SK-N-SH treated with all-trans-retinoic acid at 6 μM for 48 hours (cell line): ENCODE measurements around the gene LYPD4.
"Not testable (repeated sequence)": the region's sequence is repeated elsewhere in the genome, so short reads cannot be mapped to it uniquely, and the experiment has no call there.

ENCODE experiments used
- ATAC-seq: fragments of 200-7000 bp; cut with Tn5 transposase; 3 replicates; pipeline ENCODE4 v1.9.1; 2020; ENCODE audit warnings: mild to moderate bottlenecking, moderate library complexity
- ARNTL ChIP-seq: fragments of 450-650 bp; formaldehyde crosslinking; IDR thresholded peaks from 2 replicates; pipeline ENCODE4 v1.5.0; 2020; ENCODE audit warnings: low read depth, mild to moderate bottlenecking, moderate library complexity, borderline replicate concordance
- CREB5 ChIP-seq: fragments of 250-450 bp; sonication (Bioruptor Pico); IDR thresholded peaks from 2 replicates; pipeline ENCODE4 v1.5.1; 2020; ENCODE audit warnings: low read depth, mild to moderate bottlenecking, moderate library complexity
- CSDC2 ChIP-seq: fragments of 250-450 bp; sonication (Bioruptor Pico); IDR thresholded peaks from 2 replicates; pipeline ENCODE4 v1.5.0; 2020; ENCODE audit warnings: mild to moderate bottlenecking, moderate library complexity
- CSRNP3 ChIP-seq: fragments of 250-450 bp; sonication (Bioruptor Pico); IDR thresholded peaks from 2 replicates; pipeline ENCODE4 v1.5.1; 2021; ENCODE audit warnings: mild to moderate bottlenecking, moderate library complexity
- ESRRG ChIP-seq: fragments of 250-450 bp; sonication (Bioruptor Pico); IDR thresholded peaks from 2 replicates; pipeline ENCODE4 v1.6.1; 2021; ENCODE audit warnings: mild to moderate bottlenecking
- GLIS3 ChIP-seq: fragments of 250-450 bp; sonication (Bioruptor Pico); IDR thresholded peaks from 2 replicates; pipeline ENCODE4 v1.5.0; 2020; ENCODE audit warnings: mild to moderate bottlenecking, moderate library complexity
- ISL1 ChIP-seq: fragments of 250-450 bp; sonication (Bioruptor Pico); IDR thresholded peaks from 2 replicates; pipeline ENCODE4 v2.1.2; 2022; ENCODE audit warnings: mild to moderate bottlenecking, moderate library complexity
- OSR1 ChIP-seq: fragments of 250-450 bp; sonication (Bioruptor Pico); IDR thresholded peaks from 2 replicates; pipeline ENCODE4 v1.8.0; 2022; ENCODE audit warnings: moderate library complexity, mild to moderate bottlenecking, inconsistent platforms
- PPARA ChIP-seq: fragments of 250-450 bp; sonication (Bioruptor Pico); IDR thresholded peaks from 2 replicates; pipeline ENCODE4 v1.5.0; 2020; ENCODE audit warnings: mild to moderate bottlenecking, borderline replicate concordance
- RARB ChIP-seq: fragments of 250-450 bp; sonication (Bioruptor Pico); IDR thresholded peaks from 2 replicates; pipeline ENCODE4 v1.8.0; 2021; ENCODE audit warnings: mild to moderate bottlenecking, moderate library complexity
- SNAI2 ChIP-seq: fragments of 250-450 bp; sonication (Bioruptor Pico); IDR thresholded peaks from 2 replicates; pipeline ENCODE4 v1.5.0; 2020; ENCODE audit warnings: mild to moderate bottlenecking, moderate library complexity
- TCF4 ChIP-seq: fragments of 250-450 bp; sonication (Bioruptor Pico); IDR thresholded peaks from 2 replicates; pipeline ENCODE4 v1.8.0; 2021; ENCODE audit warnings: mild to moderate bottlenecking, moderate library complexity, borderline replicate concordance
- TOX ChIP-seq: fragments of 250-450 bp; sonication (Bioruptor Pico); IDR thresholded peaks from 2 replicates; pipeline ENCODE4 v1.8.0; 2021; ENCODE audit warnings: mild to moderate bottlenecking, moderate library complexity, borderline replicate concordance
- ZC3H10 ChIP-seq: fragments of 250-450 bp; sonication (Bioruptor Pico); IDR thresholded peaks from 2 replicates; pipeline ENCODE4 v1.5.1; 2021; ENCODE audit warnings: mild to moderate bottlenecking, moderate library complexity
- ZFP3 ChIP-seq: fragments of 250-450 bp; sonication (Bioruptor Pico); IDR thresholded peaks from 2 replicates; pipeline ENCODE4 v1.5.0; 2020; ENCODE audit warnings: mild to moderate bottlenecking, moderate library complexity
- ZNF565 ChIP-seq: fragments of 450-650 bp; formaldehyde crosslinking; conservative IDR thresholded peaks from 2 replicates; pipeline ENCODE4 v1.5.0; 2020; ENCODE audit warnings: low read depth, mild to moderate bottlenecking, moderate library complexity
- ZNF70 ChIP-seq: fragments of 450-650 bp; formaldehyde crosslinking; IDR thresholded peaks from 2 replicates; pipeline ENCODE4 v1.5.0; 2020; ENCODE audit warnings: mild to moderate bottlenecking, moderate library complexity
- ZNF8 ChIP-seq: fragments of 450-650 bp; formaldehyde crosslinking; IDR thresholded peaks from 2 replicates; pipeline ENCODE4 v1.5.0; 2020; ENCODE audit warnings: mild to moderate bottlenecking, moderate library complexity
- TF ChIP-seq, protein P1 (sequence below): fragments of 250-450 bp; sonication (Bioruptor Pico); IDR thresholded peaks from 2 replicates; pipeline ENCODE4 v1.8.0; 2020; ENCODE audit warnings: mild to moderate bottlenecking, moderate library complexity, borderline replicate concordance

LYPD4 gene

GRCh38 chr19:41879080-41879479 is 34.6 kb upstream of the LYPD4 start:
- no peak for ATAC-seq
- no peak for TF ChIP-seq ZC3H10
- no peak for TF ChIP-seq TOX (CRISPR knock-in tag)
- no peak for TF ChIP-seq TCF4 (CRISPR knock-in tag)
- no peak for TF ChIP-seq OSR1 (CRISPR knock-in tag)
- no peak for TF ChIP-seq RARB
- TF ChIP-seq ZFP3 (CRISPR knock-in tag) = no peak
- no peak for TF ChIP-seq ISL1
- TF ChIP-seq, protein P1, sequence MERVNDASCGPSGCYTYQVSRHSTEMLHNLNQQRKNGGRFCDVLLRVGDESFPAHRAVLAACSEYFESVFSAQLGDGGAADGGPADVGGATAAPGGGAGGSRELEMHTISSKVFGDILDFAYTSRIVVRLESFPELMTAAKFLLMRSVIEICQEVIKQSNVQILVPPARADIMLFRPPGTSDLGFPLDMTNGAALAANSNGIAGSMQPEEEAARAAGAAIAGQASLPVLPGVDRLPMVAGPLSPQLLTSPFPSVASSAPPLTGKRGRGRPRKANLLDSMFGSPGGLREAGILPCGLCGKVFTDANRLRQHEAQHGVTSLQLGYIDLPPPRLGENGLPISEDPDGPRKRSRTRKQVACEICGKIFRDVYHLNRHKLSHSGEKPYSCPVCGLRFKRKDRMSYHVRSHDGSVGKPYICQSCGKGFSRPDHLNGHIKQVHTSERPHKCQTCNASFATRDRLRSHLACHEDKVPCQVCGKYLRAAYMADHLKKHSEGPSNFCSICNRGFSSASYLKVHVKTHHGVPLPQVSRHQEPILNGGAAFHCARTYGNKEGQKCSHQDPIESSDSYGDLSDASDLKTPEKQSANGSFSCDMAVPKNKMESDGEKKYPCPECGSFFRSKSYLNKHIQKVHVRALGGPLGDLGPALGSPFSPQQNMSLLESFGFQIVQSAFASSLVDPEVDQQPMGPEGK = no peak
- no peak for TF ChIP-seq CREB5 (CRISPR knock-in tag)
- TF ChIP-seq ESRRG = no peak
- TF ChIP-seq ZNF70 (CRISPR knock-in tag) = no peak
- TF ChIP-seq CSDC2 (CRISPR knock-in tag) = no peak
- TF ChIP-seq ARNTL = no peak

- TF ChIP-seq ISL1 (no peak), RARB (no peak)
- no peak for ATAC-seq
Measured at GRCh38 chr19:41877916-41878905, 33.7 kb upstream of the LYPD4 start.

- no peak for TF ChIP-seq GLIS3
- TF ChIP-seq CSDC2 (CRISPR knock-in tag) = no peak
- TF ChIP-seq CSRNP3 (CRISPR knock-in tag) = no peak
- no peak for TF ChIP-seq ISL1
- TF ChIP-seq CREB5 (CRISPR knock-in tag) = no peak
- TF ChIP-seq ZC3H10 = no peak
- no peak for TF ChIP-seq OSR1 (CRISPR knock-in tag)
- no peak for TF ChIP-seq ZNF70 (CRISPR knock-in tag)
- TF ChIP-seq PPARA = no peak
- TF ChIP-seq SNAI2 (CRISPR knock-in tag) = no peak
- TF ChIP-seq ZNF565 (CRISPR knock-in tag) = no peak
- TF ChIP-seq TCF4 (CRISPR knock-in tag) = no peak
- TF ChIP-seq ZNF8 (CRISPR knock-in tag) = no peak
- TF ChIP-seq TOX (CRISPR knock-in tag) = no peak
- ATAC-seq = no peak
Measured at GRCh38 chr19:41876847-41877832, 32.7 kb upstream of the LYPD4 start, which contains the start of gene CD79A. CD79A (plus strand) TSS chr19:41877279; CDS start chr19:41877305, 26 bp downstream.

- not testable (repeated sequence) for ATAC-seq
Measured at GRCh38 chr19:41875973-41876372, 31.5 kb upstream of the LYPD4 start.
